OCI-LY7 (cell line): ENCODE results near the gene TMEM18. TPM values are rescaled to one million over a fixed set of nuclear protein-coding genes. Genes with fewer than 3 reads are reported as not detected.

ENCODE experiments used
- BruUV-seq: library from RNA; stranded (reverse); fragments of 400-500 nt; replicated peaks from 2 replicates; lab custom pipeline; 2021; lab: Mats Ljungman, UMichigan
- CTCF ChIA-PET: fragments of 300-600 bp; sonication (Branson Sonifier 250); formaldehyde crosslinking; loops from one replicate; lab custom pipeline; 2022; ENCODE audit warnings: antibody characterized with exemption; ENCODE audit not compliant: unreplicated experiment; lab: Charles Lee
- POLR2A ChIA-PET: fragments of 300-600 bp; sonication (Branson Sonifier 250); formaldehyde crosslinking; loops from one replicate; lab custom pipeline; 2022; ENCODE audit warnings: antibody characterized with exemption; lab: Charles Lee
- DNase-seq: peaks from one replicate; pipeline ENCODE4 v3.0.0-alpha.2; 2015; ENCODE audit warnings: low spot score
- H2AFZ ChIP-seq: fragments of 200-600 bp; sonication (generic), shearing (Covaris generic); 2 replicates; pipeline ENCODE4 v1.6.1; 2014; ENCODE audit warnings: mild to moderate bottlenecking, antibody characterized with exemption, low read length, moderate library complexity
- H3K27ac ChIP-seq: fragments of 200-600 bp; sonication (generic); 2 replicates; pipeline ENCODE4 v1.5.1; 2014; ENCODE audit warnings: mixed run types, low read depth, mild to moderate bottlenecking, moderate library complexity, low read length, inconsistent platforms; ENCODE audit not compliant: poor library complexity, severe bottlenecking
- H3K36me3 ChIP-seq: fragments of 200-600 bp; sonication (generic); 2 replicates; pipeline ENCODE4 v1.6.1; 2014; ENCODE audit warnings: mild to moderate bottlenecking, antibody characterized with exemption, low read length, moderate library complexity, mixed read lengths; ENCODE audit not compliant: insufficient read depth
- H3K4me1 ChIP-seq: fragments of 200-600 bp; sonication (generic); 2 replicates; pipeline ENCODE4 v1.5.1; 2014; ENCODE audit warnings: mild to moderate bottlenecking, low read length; ENCODE audit not compliant: insufficient read depth, poor library complexity, severe bottlenecking
- H3K4me2 ChIP-seq: fragments of 200-600 bp; sonication (generic); 2 replicates; pipeline ENCODE4 v1.6.1; 2014; ENCODE audit warnings: mild to moderate bottlenecking, low read length
- H3K4me3 ChIP-seq: fragments of 200-600 bp; sonication (generic); 2 replicates; pipeline ENCODE4 v1.5.1; 2014; ENCODE audit warnings: mild to moderate bottlenecking, low read depth, low read length; ENCODE audit not compliant: poor library complexity, severe bottlenecking
- H3K79me2 ChIP-seq: fragments of 200-600 bp; sonication (generic); 2 replicates; pipeline ENCODE4 v1.6.1; 2016; ENCODE audit warnings: low read depth, mild to moderate bottlenecking, low read length, moderate library complexity, mixed read lengths; ENCODE audit not compliant: insufficient read depth
- H3K9me2 ChIP-seq: fragments of 200-600 bp; sonication (generic); 2 replicates; pipeline ENCODE4 v1.6.1; 2016; ENCODE audit warnings: mild to moderate bottlenecking, low read length, mixed read lengths; ENCODE audit not compliant: insufficient read depth
- H3K9me3 ChIP-seq: fragments of 200-600 bp; sonication (generic); 2 replicates; pipeline ENCODE4 v1.6.1; 2014; ENCODE audit warnings: mild to moderate bottlenecking, mixed run types, low read length, mixed read lengths
- H4K20me1 ChIP-seq: fragments of 200-600 bp; sonication (generic); 2 replicates; pipeline ENCODE4 v1.6.1; 2014; ENCODE audit warnings: mild to moderate bottlenecking, antibody characterized with exemption, low read length, moderate library complexity, mixed read lengths; ENCODE audit not compliant: insufficient read depth
- EZH2phosphoT487 ChIP-seq: fragments of 200-600 bp; sonication (generic); IDR thresholded peaks from 2 replicates; pipeline ENCODE4 v1.6.1; 2018; ENCODE audit warnings: low read depth, borderline replicate concordance, mild to moderate bottlenecking, mixed run types, antibody characterized with exemption, low read length, moderate library complexity, mixed read lengths
- intact Hi-C: fragments of 100-400 bp; cut with micrococcal nuclease; formaldehyde crosslinking; loops from one replicate; pipeline ENCODE4 v1.10.0; 2022; ENCODE audit not compliant: unreplicated experiment
- total RNA-seq, 2 experiments: library from RNA; depleted of rRNA in 1 of 2; stranded (reverse); fragments of >200 nt in 1 of 2; shearing (Covaris generic) in 1 of 2; gene quantifications; 2 replicates each; pipeline ENCODE4 v1.2.3, GENCODE V29; 2014 to 2022
- TF ChIP-seq, protein P1 (sequence below): fragments of 200-600 bp; sonication (generic); conservative IDR thresholded peaks from 2 replicates; pipeline ENCODE4 v1.5.1; 2014; ENCODE audit warnings: mild to moderate bottlenecking, antibody characterized with exemption, low read length, moderate library complexity, mixed read lengths

Gene TMEM18
- total RNA-seq, 2 experiments from 2014 or later: 18.2 to 31.1 TPM

GRCh38 chr2:673615-674320 is 3.4 kb downstream of the TMEM18 start:
- Histone ChIP-seq H2AFZ (no peak overlapping the region), H3K79me2 (peaks cover 46% of the 10 kb centered on the region), H3K36me3 (peaks cover 65% of the 10 kb centered on the region), H3K4me1 (peaks cover 34% of the 10 kb centered on the region), H3K9me2 (no peaks in the 10 kb centered on the region), H3K27ac (no peak overlapping the region), H3K4me3 (no peak overlapping the region), H3K4me2 (peak overlapping the region; percentile 87; the same call in 1 of the 2 replicates), H3K9me3 (no peaks in the 10 kb centered on the region), H4K20me1 (peaks cover 26% of the 10 kb centered on the region; the same call in 1 of the 2 replicates)
- TF ChIP-seq EZH2phosphoT487: no peak
- TF ChIP-seq, protein P1, sequence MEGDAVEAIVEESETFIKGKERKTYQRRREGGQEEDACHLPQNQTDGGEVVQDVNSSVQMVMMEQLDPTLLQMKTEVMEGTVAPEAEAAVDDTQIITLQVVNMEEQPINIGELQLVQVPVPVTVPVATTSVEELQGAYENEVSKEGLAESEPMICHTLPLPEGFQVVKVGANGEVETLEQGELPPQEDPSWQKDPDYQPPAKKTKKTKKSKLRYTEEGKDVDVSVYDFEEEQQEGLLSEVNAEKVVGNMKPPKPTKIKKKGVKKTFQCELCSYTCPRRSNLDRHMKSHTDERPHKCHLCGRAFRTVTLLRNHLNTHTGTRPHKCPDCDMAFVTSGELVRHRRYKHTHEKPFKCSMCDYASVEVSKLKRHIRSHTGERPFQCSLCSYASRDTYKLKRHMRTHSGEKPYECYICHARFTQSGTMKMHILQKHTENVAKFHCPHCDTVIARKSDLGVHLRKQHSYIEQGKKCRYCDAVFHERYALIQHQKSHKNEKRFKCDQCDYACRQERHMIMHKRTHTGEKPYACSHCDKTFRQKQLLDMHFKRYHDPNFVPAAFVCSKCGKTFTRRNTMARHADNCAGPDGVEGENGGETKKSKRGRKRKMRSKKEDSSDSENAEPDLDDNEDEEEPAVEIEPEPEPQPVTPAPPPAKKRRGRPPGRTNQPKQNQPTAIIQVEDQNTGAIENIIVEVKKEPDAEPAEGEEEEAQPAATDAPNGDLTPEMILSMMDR: no peak
- no TSS peak for BruUV-seq
- intact Hi-C loops: no loop called here
- ChIA-PET CTCF (no interaction called here), POLR2A (interaction anchor here (0.6 kb wide), 1 partner anchor 15 kb away, joined by 3 read pairs; no protein-coding TSS in a partner anchor)
- DNase-seq: no peak

DNA sequence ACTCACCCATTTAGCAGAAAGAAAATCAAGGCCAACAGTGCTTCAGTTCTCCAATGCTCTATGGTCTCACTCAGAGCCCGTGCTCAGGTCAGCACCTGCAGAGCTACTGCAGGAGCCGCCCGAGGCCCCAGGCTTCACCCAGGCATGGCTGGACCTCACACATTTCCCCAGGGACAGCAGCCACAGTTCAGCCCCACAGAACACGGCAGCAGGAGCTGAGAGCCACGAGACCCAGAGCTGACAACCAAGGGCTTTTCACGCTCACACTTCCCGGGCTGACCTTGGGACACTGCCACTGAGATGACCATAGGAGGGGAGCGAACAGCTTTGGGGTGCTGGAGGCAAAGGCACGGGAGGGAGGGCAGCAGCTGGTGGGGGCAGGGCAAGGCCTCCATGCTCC is 4.2 kb downstream of the TMEM18 start:
- ChIA-PET POLR2A (no interaction called here), CTCF (no interaction called here)
- intact Hi-C loops: no loop called here
- H2AFZ ChIP-seq: no peak overlapping the region
- H3K4me3 ChIP-seq: no peak overlapping the region
- no peak for TF ChIP-seq EZH2phosphoT487
- TF ChIP-seq, protein P1: no peak
- no peak for DNase-seq
- H3K9me3 ChIP-seq: no peaks in the 10 kb centered on the region
- H3K79me2 ChIP-seq: peaks cover 43% of the 10 kb centered on the region
- H3K36me3 ChIP-seq: peaks cover 73% of the 10 kb centered on the region
- no peak overlapping the region for H3K27ac ChIP-seq
- H4K20me1 ChIP-seq: peaks cover 26% of the 10 kb centered on the region; the same call in 1 of the 2 replicates
- peaks cover 26% of the 10 kb centered on the region for H3K4me1 ChIP-seq
- H3K4me2 ChIP-seq: no peak overlapping the region
- no peaks in the 10 kb centered on the region for H3K9me2 ChIP-seq
- no TSS peak for BruUV-seq

DNA sequence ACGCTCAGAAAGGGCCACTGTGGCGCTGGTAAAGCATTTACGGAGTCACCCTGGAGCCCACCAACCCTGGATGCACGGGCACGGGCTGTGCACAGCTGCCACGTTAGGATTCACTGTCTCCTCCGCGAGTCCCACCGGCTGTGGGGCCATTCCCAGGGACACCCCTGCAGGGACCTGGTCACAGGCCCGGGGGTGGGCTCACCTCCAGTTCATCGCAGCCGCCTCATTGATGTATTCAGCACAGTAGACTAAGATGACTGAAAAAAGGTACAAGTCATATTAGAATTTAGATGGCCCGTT is 4.7 kb downstream of the TMEM18 start:
- POLR2A ChIA-PET: no interaction called here
- intact Hi-C loops: no loop called here
- peaks cover 77% of the 10 kb centered on the region for H3K36me3 ChIP-seq

More for the DNA sequence above, 4.7 kb downstream of the TMEM18 start:
- CTCF ChIA-PET: no interaction called here
- no peak overlapping the region for H3K4me3 ChIP-seq
- H3K9me2 ChIP-seq: no peaks in the 10 kb centered on the region
- peaks cover 39% of the 10 kb centered on the region for H3K79me2 ChIP-seq
- peaks cover 26% of the 10 kb centered on the region; the same call in 1 of the 2 replicates for H4K20me1 ChIP-seq
- no peak overlapping the region for H3K27ac ChIP-seq
- no peak for DNase-seq
- H3K4me2 ChIP-seq: no peak overlapping the region
- H3K4me1 ChIP-seq: peaks cover 26% of the 10 kb centered on the region
- BruUV-seq: no TSS peak
- no peak for TF ChIP-seq EZH2phosphoT487
- TF ChIP-seq, protein P1: no peak
- H3K9me3 ChIP-seq: no peaks in the 10 kb centered on the region
- no peak overlapping the region for H2AFZ ChIP-seq
